Suprapubic skin (tissue), 4 donors: Measurements from ENCODE around the gene INHBC. TPM values are rescaled to one million over a fixed set of nuclear protein-coding genes. Genes with fewer than 3 reads are reported as not detected.
"Not testable (repeated sequence)": the region's sequence is repeated elsewhere in the genome, so short reads cannot be mapped to it uniquely, and the experiment has no call there.

Experiments used
- DNase-seq, 2 donors: peaks; one replicate each; pipeline ENCODE4 v3.0.0-alpha.2; 2019; ENCODE audit warnings: low spot score in 2 of 2
- H3K27ac ChIP-seq: fragments of 200-600 bp; sonication (generic); one replicate; pipeline ENCODE4 v1.5.1; 2019
- H3K27me3 ChIP-seq: fragments of 200-600 bp; sonication (generic); one replicate; pipeline ENCODE4 v1.5.1; 2019
- H3K36me3 ChIP-seq: fragments of 200-600 bp; sonication (generic); one replicate; pipeline ENCODE4 v1.5.1; 2019
- H3K4me1 ChIP-seq: fragments of 200-600 bp; sonication (generic); one replicate; pipeline ENCODE4 v1.5.1; 2019
- H3K4me3 ChIP-seq: fragments of 200-600 bp; sonication (generic); one replicate; pipeline ENCODE4 v1.5.1; 2019; ENCODE audit warnings: mild to moderate bottlenecking
- H3K9me3 ChIP-seq: fragments of 200-600 bp; sonication (generic); one replicate; pipeline ENCODE4 v1.5.1; 2019
- CTCF ChIP-seq, 2 donors: fragments of 200-600 bp in 1 of 2; fragments of 450-650 bp in 1 of 2; sonication (generic) in 1 of 2; IDR thresholded peaks; one replicate each; pipeline ENCODE4 v1.5.1; 2016 to 2019; ENCODE audit warnings: antibody characterized with exemption in 2 of 2, mild to moderate bottlenecking in 1 of 2, moderate library complexity in 1 of 2
- EP300 ChIP-seq: sonication (generic); formaldehyde crosslinking; IDR thresholded peaks from one replicate; pipeline ENCODE4 v1.6.1; 2017; ENCODE audit warnings: antibody characterized with exemption
- POLR2A ChIP-seq, 2 donors: fragments of 450-650 bp; IDR thresholded peaks; one replicate each; pipeline ENCODE4 v1.6.1; 2017; ENCODE audit warnings: antibody characterized with exemption in 2 of 2, mild to moderate bottlenecking in 2 of 2, moderate library complexity in 2 of 2
- POLR2AphosphoS5 ChIP-seq, 3 donors: sonication (generic); formaldehyde crosslinking; IDR thresholded peaks; one replicate each; pipeline ENCODE4 v1.6.1; 2017; ENCODE audit warnings: antibody characterized with exemption in 3 of 3
- WGBS: methylation state at CpG from one replicate; pipeline ENCODE4 v1.1.5; 2018; 5-methylcytosine and 5-hydroxymethylcytosine counted together
- total RNA-seq, 4 donors: library from RNA; depleted of rRNA; stranded (reverse); fragments of >200 nt; gene quantifications; one replicate each; pipeline ENCODE4 v1.1.0, GENCODE V29; 2016

Gene INHBC
- total RNA-seq, 4 donors from 2014 or later, result not detected

- TF ChIP-seq EP300 (no peak), POLR2A (IDR thresholded peaks at IDR 0.05) (no peak), CTCF (IDR thresholded peaks at IDR 0.05) (no peak), POLR2AphosphoS5 (IDR thresholded peaks at IDR 0.05) (no peak)
- no peak for DNase-seq
- H3K27me3 ChIP-seq, result no peaks in the 10 kb centered on the region
- 94% methylated on average over 5 of the region's 5 CpGs for WGBS
- no peaks in the 10 kb centered on the region for H3K9me3 ChIP-seq
- no peaks in the 10 kb centered on the region for H3K4me1 ChIP-seq
- H3K4me3 ChIP-seq, result no peak overlapping the region
- H3K27ac ChIP-seq, result no peak overlapping the region
- no peaks in the 10 kb centered on the region for H3K36me3 ChIP-seq
These were observed 29.5 kb upstream of the INHBC start for GRCh38 chr12:57404966-57405640.

GRCh38 chr12:57410534-57410933 is 24.1 kb upstream of the INHBC start:
- H3K9me3 ChIP-seq, result no peaks in the 10 kb centered on the region
- 95% methylated on average over 4 of the region's 4 CpGs for WGBS
- no peaks in the 10 kb centered on the region for H3K4me1 ChIP-seq
- no peaks in the 10 kb centered on the region for H3K27me3 ChIP-seq
- H3K36me3 ChIP-seq, result no peaks in the 10 kb centered on the region
- no peak for TF ChIP-seq CTCF (IDR thresholded peaks at IDR 0.05)
- TF ChIP-seq POLR2A (IDR thresholded peaks at IDR 0.05), result no peak
- TF ChIP-seq EP300, result no peak
- TF ChIP-seq POLR2AphosphoS5 (IDR thresholded peaks at IDR 0.05), result no peak
- H3K4me3 ChIP-seq, result no peak overlapping the region
- DNase-seq, result no peak
- H3K27ac ChIP-seq, result no peak overlapping the region

GRCh38 chr12:57414160-57414559 is 20.4 kb upstream of the INHBC start:
- not testable (repeated sequence) for H3K4me1 ChIP-seq, H3K9me3 ChIP-seq, DNase-seq, H3K4me3 ChIP-seq, H3K27me3 ChIP-seq, H3K36me3 ChIP-seq, H3K27ac ChIP-seq
- 93% methylated on average over 6 of the region's 6 CpGs for WGBS

GRCh38 chr12:57415088-57415487 is 19.5 kb upstream of the INHBC start:
- no peak overlapping the region for H3K4me3 ChIP-seq
- H3K27me3 ChIP-seq, result no peaks in the 10 kb centered on the region
- no peaks in the 10 kb centered on the region for H3K4me1 ChIP-seq
- H3K27ac ChIP-seq, result no peak overlapping the region
- no peak for DNase-seq
- no peak for TF ChIP-seq CTCF (IDR thresholded peaks at IDR 0.05)
- TF ChIP-seq EP300, result no peak
- no peak for TF ChIP-seq POLR2A (IDR thresholded peaks at IDR 0.05)
- TF ChIP-seq POLR2AphosphoS5 (IDR thresholded peaks at IDR 0.05), result no peak
- WGBS, result 84% methylated on average over 2 of the region's 2 CpGs
- no peaks in the 10 kb centered on the region for H3K9me3 ChIP-seq
- H3K36me3 ChIP-seq, result no peaks in the 10 kb centered on the region

GRCh38 chr12:57416039-57416996 is 18.3 kb upstream of the INHBC start:
- Histone ChIP-seq H3K36me3 (no peaks in the 10 kb centered on the region), H3K4me1 (no peaks in the 10 kb centered on the region), H3K27ac (no peak overlapping the region), H3K9me3 (no peaks in the 10 kb centered on the region), H3K27me3 (no peaks in the 10 kb centered on the region), H3K4me3 (no peak overlapping the region)
- WGBS, result 87% methylated on average over 8 of the region's 8 CpGs
- no peak for TF ChIP-seq POLR2A (IDR thresholded peaks at IDR 0.05)
- no peak for TF ChIP-seq POLR2AphosphoS5 (IDR thresholded peaks at IDR 0.05)
- no peak for TF ChIP-seq EP300
- no peak for DNase-seq

- no peak for DNase-seq
- WGBS, result 89% methylated on average over 9 of the region's 9 CpGs
- Histone ChIP-seq H3K27me3 (no peaks in the 10 kb centered on the region), H3K27ac (no peak overlapping the region), H3K4me3 (no peak overlapping the region), H3K4me1 (no peaks in the 10 kb centered on the region), H3K9me3 (no peaks in the 10 kb centered on the region), H3K36me3 (peaks cover 4% of the 10 kb centered on the region)
- TF ChIP-seq EP300, result no peak
- TF ChIP-seq CTCF (IDR thresholded peaks at IDR 0.05), result no peak
- TF ChIP-seq POLR2A (IDR thresholded peaks at IDR 0.05), result no peak
- no peak for TF ChIP-seq POLR2AphosphoS5 (IDR thresholded peaks at IDR 0.05)
These were observed 16.3 kb upstream of the INHBC start for GRCh38 chr12:57418255-57418654.
